OCI-LY3 (cell line): Measurements from ENCODE around the gene MOB3C.

Source experiments
- EZH2phosphoT487 ChIP-seq: fragments of 200-600 bp; shearing (Covaris generic); IDR thresholded peaks from 2 replicates; pipeline ENCODE4 v1.6.1; 2018; ENCODE audit warnings: antibody characterized with exemption, mixed run types, low read depth
- TF ChIP-seq, protein P1 (sequence below): fragments of 200-600, 300-600 bp; sonication (generic); IDR thresholded peaks from 2 replicates; pipeline ENCODE4 v1.5.1; 2014; ENCODE audit warnings: antibody characterized with exemption, low read length, low read depth

DNA sequence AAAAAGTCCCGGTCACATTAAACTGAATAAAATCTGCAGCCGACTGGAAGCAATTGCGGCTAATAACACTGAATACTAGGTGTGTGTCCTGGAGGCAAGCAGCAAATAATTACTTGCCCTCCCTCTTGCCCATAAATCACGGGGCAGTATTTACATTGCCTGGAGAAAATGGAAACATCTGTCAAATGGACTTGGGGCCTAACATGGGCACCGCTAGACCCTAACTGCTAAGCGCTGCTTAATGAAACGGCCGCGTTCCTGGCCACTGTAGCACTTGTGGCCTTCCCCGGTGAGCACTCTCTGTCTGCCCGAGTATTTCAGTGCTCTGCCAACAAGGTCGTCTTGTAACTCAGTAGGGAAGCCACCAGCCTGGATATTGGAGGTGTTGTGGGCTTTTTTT is 41.3 kb downstream of the MOB3C start:
- TF ChIP-seq, protein P1, sequence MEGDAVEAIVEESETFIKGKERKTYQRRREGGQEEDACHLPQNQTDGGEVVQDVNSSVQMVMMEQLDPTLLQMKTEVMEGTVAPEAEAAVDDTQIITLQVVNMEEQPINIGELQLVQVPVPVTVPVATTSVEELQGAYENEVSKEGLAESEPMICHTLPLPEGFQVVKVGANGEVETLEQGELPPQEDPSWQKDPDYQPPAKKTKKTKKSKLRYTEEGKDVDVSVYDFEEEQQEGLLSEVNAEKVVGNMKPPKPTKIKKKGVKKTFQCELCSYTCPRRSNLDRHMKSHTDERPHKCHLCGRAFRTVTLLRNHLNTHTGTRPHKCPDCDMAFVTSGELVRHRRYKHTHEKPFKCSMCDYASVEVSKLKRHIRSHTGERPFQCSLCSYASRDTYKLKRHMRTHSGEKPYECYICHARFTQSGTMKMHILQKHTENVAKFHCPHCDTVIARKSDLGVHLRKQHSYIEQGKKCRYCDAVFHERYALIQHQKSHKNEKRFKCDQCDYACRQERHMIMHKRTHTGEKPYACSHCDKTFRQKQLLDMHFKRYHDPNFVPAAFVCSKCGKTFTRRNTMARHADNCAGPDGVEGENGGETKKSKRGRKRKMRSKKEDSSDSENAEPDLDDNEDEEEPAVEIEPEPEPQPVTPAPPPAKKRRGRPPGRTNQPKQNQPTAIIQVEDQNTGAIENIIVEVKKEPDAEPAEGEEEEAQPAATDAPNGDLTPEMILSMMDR = no peak
- TF ChIP-seq EZH2phosphoT487 = no peak
